NCI-H460 (cell line): ENCODE results near the gene GRM7. TPM values are rescaled to one million over a fixed set of nuclear protein-coding genes. Genes with fewer than 3 reads are reported as not detected.

Experiments
- DNase-seq: peaks from one replicate; pipeline ENCODE4 v3.0.0-alpha.2; 2016; ENCODE audit warnings: low read depth; ENCODE audit errors: extremely low read depth
- total RNA-seq: library from RNA; depleted of rRNA; stranded (reverse); fragments of >200 nt; shearing (Covaris generic); gene quantifications from 2 replicates; pipeline ENCODE4 v1.2.3, GENCODE V29; 2014

The GRM7 gene
- total RNA-seq, 1 experiment from 2014 or later: not detected

DNA sequence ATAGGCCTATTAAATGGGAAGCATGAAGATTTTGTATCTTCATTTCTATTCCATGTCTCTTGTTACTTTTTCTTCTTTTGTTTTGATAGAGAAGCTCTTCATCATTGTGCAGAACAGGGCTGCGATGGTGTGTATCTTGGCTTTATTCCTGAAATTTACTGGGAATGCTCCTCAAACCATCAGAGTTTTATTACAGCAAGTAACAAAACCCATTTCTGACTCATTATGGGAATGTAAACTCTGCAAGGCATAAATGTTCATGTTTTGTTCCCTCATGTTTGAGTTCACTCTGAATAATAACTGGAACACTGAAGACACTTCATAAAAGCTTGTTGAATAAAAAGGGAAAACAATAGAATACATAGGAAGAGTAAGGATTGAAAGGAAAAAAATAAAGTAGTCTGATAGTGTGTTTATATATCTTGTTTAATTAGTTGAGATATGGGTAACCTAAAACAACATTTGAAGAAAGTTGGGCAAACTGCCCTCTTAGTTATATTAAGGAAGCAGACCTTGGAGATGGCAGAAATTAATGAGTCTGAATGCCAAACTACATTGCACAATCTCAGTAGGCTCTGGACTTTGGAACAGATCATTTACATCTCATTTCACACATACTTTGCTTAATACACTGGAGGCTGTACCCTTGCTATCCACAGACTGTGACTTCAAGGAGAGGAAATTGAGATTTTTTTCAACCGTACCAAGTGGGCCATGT, 521.5 kb downstream of the GRM7 start:
- DNase-seq: no peak

DNA sequence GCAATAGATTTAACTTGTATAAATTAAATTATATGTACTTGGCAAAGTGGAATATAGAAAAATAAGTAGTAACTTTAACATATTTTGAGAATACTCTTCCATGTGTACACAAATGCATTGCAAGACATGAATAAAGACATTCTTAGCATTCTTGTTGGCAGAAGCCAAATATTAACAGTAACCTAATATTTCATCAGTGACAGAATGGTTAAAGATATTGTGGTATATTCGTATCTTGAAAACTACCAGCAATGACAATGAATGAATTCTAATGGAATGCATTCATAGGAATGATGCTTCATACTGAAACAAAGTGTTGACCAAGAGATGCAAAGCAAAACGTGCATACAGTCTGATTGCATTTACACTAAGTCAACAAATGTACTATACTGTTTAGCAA, 524.7 kb downstream of the GRM7 start:
- DNase-seq: no peak

DNA sequence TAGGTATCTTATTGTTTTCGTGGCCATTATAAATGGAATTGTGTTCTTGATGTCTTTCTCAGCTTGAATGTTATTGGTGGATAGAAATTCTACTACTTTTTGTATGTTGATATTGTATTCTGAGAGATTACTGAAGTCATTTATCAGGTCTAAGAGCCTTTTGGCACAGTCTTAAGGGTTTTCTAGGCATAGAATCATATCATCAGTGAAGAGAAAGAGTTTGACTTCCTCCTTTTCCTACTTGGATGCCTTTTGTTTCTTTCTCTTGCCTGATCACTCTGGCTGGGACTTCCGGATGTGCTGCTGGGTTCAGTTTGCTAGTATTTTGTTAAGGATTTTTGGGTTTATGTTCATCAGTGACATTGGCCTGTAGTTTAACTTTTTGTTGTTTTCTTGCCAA, 527.1 kb downstream of the GRM7 start:
- DNase-seq: no peak

DNA sequence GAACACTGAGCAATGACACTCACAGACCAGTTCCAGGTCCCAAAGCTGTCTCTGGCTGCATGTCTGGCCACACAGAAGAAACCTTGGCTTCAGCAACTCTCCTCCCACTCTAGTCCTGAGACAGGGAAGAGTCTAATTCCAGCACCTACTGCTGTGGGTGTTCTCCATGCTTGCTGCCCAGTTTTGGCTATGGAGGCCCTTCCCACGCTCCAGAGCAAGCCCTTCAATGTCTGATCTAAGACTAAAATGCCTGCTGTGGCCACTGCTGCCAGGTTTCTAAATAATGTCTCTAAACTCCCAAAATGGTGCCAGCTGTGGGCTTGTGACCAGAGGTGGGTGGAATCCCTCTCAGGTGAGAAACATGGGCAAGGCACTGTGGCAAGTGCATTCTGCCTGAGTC, 531.3 kb downstream of the GRM7 start:
- DNase-seq: no peak

DNA sequence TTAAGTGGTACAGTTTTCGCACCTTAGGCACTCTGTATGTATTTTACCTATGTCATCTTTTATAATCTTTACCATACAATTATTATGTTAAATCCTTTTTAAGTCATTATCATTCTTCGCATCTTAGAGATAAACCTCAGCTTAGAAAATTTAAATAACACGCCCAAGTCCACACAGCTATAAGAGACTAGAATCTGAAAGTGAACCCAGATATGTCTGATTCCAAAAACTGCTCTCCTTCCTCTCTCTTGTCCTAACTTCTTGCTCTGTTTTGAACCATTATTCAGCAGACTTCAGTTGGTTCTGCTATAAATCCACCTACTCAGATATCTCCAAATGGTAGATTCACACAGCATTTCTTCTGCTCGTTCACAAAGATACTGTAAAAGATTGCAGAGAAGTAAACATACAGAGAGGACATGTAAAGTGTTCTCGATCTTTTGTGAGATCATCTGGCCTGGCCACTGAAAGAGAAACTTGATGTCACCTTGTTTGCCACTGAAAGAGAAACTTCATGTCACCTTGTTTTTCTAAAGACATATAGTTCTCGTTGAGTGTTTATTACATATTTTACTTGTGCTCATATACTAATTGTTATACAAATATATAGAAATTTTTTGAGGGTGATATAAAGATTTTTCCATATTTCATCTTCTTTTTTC, 533.2 kb downstream of the GRM7 start:
- no peak for DNase-seq

DNA sequence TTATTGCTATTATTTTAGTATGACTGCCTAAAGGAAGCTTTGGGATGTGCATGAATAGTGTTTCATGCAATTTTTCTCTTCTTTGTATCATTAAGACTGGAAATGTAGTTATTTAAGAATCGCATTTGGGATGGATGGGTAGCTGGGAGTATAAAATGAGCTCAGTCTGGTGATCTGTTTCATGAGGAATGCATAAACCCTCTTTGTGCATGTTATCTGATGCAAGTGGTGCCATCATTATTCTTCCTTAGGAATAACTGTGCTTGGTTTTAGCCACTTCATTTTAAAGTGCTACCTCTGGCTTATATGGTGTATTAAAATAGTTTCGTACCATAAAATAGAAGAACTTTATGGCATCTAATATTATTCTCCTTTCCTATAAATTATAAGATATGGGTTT, 535.6 kb downstream of the GRM7 start:
- no peak for DNase-seq

DNA sequence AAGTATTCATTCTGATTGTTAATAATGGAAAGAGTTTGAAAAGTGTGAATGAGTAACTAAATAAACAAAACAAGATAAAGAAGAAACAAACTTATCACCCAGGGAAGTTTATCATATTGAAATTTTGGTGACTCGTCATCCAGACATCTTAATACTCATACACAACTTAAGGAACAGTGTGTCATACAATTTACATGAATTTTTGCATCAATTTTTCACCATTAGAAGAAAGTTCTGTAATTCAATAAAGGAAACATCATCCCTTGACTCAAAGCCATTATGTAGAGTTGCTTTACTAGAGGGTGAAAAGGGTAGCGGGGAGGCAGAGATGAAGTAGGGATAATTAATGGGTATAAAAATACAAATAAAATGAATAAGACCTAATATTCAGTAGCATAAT, 536.2 kb downstream of the GRM7 start:
- DNase-seq: no peak

DNA sequence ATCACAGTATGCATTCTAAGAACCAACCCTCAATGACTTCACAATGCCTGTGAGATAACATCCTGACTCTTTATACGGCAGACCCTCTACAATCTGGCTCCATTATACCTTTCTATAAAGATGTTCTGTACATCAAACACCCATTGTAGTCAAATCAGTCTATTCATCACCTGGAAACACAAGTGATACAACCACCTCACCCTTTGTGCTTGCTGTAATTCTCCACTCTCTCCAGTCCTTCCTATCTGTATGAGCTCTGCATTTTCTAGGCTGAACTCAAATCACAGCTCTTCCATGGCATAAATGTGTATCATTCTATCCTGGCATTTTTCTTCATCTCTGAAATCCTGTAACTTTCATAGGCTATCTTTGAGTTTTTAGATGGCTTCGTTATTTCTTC, 539.4 kb downstream of the GRM7 start:
- DNase-seq: no peak

DNA sequence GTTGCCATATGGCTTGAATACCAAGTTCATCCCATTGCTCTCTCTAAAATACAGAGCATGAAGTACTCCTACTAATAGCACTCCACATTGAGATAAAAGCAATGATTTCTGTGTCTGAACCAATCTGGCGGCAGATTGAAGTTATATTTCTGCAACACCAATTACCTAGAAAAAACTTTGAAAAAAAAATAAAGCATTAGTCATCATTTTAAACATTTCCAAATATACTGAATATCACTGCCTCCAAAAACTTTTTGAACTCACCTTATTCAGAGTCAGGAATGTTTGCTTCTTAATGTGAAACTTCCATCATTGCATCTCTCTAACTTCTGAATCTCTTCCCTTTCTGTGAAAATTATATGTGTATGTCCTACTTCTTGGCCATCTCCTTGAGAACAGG, 540.5 kb downstream of the GRM7 start:
- DNase-seq: no peak

DNA sequence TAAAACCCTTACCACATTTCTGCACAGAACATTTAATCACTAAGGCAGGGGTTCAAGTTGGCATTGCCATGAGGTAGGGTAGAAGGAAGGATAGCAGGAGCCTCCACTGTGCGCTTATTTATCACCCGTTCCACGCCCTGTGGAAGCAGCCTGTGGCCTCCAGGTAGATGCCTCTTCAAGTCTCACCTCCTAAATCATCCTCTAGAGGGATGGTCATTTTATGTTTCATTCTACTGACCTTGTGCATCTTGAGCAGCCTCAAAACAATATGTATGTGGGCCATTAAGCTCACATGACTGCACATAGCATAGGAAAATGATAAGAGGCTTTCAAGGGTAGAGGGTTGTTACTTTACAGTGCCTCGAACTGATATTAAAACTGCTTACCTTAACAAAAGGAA, 546.2 kb downstream of the GRM7 start:
- DNase-seq: no peak

DNA sequence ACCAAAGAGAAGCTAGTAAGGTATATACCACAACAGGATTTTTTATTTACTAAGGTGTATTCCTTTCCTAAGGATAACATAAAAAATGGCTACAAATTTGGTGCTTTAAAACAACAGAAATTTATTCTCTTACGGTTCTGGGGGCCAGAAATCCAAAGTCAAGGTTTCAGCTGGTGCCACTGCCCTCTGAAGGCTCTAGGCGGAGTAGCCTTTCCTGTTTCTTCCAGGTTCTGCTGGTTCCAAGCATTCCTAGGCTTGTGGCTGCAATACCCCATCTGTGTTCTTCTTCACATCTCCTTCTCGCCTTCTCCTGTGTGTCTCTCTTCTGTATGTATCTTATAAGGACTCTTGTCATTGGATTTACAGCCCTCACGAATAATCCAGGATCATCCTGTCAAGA, 549.9 kb downstream of the GRM7 start:
- no peak for DNase-seq

DNA sequence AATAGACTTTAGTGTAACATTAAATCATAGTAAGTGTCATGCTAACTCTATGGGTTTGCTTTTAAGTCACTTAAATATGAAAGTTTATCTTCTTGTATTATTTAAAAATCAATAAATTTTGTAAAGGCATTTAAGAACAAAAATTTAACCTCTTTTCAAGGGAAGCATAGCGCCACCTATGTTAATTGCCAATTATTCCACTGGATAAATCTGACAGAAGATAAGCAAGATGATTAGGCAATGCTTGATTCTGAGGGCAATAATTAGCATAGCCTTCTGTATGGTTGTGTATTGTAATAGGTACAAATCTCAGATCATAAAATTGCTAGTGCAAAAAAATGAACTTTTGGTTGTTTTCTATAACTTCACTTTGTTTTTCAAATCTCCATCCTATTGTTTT, 560.1 kb downstream of the GRM7 start:
- no peak for DNase-seq

DNA sequence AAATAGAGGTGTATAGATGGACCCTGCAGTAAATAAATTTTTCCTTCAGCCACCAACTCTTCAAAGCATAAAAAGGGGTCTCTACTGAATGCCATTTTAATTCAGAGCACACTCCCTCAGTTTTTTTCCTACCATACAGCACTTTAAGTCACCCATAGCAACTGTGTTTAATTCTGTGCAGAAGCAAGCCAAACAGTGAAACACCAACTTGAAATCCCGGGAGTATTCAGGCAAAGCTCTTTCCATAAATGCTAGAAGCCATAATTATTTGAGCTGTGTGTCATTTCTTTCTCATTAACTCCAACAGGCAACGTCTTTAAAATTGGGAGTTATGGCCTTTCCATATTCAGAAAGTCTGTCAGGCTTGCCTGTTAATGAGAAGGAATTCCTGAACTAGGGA, 562.1 kb downstream of the GRM7 start:
- DNase-seq: no peak

DNA sequence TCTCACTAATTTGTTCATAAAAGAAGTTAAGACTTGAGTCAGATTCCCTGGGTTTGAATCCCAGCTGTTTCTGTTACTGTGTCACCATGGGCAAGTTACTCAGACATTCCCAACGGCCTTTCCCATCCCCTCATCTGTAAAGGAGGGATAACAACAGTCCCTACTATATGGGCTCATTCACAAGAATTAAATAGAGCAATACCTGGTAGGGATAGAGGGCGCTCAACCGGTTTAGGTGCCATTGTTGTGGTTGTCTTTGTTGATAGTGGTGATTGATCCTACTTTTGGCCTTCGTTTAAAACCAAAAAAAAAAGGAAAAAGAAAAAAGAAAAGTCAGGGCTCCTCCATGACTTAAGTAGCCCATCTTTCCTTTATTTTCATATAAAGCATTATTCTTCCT, 563.1 kb downstream of the GRM7 start:
- no peak for DNase-seq

DNA sequence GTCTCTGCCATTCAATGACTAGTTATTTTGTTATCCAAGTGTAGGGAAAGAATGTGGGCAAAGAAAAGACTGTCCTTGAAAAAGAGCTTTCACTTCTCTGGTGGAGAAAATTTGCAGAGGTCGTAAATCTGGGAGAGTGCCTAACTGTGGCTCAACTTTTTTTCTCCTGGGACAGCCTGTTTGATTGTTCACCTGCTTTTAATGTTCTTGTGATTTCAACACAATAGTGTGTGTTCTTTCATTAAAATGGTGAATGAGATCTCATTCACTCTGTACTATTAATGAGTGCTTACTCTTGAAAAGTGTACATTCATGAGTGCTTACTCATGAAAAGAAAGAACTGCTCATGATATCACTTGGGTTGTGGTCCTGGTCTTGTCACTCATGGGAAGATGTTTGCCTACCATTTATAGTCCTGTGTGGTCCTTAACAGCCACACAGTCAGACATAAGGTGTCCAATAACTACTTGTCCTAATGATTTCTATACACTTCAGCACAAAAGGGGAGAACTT, 567.3 kb downstream of the GRM7 start:
- no peak for DNase-seq

DNA sequence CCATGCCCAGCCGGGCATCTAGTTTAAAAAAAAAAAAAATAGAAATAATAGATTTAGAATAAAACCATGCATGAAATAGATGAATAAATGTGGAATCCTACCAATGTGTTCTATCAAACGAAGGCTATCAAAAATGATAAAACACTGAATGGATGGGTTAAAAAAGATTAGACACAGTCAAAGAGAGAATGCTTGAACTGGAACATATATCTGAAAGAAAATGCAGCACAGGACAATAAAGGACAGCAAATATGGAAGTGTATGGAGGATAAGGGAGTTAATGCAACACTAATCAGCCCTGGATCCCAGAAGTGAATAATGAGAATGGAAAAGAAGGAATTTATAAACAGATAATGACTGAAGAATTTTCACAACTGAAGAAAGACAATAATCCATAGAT, 571.7 kb downstream of the GRM7 start:
- no peak for DNase-seq

DNA sequence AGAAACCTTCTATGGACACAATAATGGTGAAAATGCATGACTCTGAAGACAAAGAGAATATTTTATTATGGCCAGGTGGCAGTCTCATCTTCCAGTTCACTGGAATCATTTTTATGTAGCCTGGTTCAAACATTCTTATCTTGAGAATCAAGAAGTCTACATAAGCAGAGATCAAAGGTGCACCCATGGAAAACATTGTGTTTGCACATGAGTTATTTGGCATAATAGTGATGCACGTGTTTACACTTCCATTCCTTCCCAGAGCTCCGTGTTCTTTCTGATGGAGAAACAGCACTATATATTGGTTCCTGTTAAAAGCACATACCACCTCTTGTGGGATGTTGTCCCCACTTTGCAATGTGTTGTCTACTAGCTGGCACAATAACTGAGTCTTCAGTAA, 572.2 kb downstream of the GRM7 start:
- DNase-seq: no peak

DNA sequence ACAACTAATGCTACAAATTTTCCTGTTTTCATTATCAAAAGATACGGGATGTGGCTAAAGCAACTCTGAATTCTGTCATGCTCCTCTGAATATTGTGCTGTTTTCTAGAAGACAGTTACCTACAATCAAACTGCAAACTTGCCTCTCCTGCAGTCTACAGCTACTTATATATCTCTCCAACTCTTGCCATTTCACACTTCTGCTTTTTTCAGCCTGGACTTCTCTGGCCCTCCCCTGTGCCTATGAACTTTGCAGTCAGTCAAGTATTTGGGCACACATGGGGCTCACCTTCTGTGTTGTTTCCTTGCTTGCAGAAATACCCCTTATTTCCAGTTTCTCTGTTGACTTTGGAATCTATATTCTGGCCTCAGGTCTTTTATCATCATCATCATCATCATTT, 575.6 kb downstream of the GRM7 start:
- no peak for DNase-seq

DNA sequence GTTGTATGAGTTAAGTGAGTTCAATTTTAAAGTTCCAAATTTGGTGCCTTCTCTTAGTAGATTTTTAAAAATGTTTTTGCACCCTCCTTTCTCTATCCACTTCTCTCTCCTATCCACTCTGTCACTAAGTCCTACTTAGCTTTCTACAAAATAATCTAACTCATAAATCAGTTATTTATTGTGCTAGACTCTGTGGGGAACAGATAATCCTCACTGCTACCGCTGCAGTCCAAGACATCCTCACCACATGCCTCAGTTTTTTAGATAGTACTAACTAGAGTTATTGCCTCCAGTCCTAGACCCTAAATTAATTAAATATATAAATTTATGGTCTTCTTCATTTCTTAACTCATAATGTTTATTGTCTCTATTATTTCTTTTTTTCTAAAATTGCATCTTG, 576.3 kb downstream of the GRM7 start:
- no peak for DNase-seq

DNA sequence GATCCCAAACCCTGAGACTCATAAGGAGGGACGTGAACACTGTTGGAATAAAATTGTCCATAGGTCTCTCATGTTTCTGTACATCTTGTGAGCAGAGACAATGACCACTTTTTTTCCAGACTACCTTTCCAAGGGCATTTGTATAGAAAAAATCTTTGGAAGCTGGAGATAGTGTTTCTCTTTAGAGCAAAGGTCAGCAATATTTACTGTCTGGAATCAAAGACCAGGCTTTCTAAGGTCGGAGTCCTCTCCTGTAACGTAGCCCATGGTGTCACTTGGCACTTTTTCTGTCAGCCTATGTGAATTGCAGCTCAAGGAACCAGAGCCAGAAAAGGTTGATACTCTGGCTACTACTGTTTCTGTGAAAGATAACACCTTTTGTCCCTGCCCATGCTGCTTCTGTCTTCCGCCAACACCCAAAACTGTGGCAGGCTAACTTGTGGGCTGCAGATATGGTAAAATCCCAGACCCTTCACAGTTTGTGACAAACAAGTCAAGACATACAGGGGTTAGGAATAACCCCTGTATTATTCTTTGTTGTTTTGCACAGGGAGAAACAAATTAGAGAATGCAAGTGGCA, 578.3 kb downstream of the GRM7 start:
- no peak for DNase-seq

DNA sequence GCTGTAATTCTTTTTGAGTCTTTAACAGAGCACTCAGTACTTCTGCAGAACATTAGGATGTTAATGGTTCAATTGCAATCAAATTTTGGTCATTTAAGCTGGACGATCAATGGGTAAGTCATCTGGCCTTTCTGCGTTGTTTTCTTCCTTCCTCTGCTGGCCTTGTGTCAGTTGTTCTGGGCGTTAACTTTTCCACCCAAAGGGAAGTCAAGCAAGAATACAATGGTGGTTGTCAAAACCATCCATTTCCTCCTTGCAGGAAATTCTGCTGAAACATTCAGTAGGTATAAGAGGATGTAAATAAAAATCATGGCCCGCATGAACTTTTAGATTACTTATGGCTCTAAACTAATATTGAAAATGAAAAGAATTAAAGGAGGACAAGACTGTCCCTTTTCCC, 584.0 kb downstream of the GRM7 start:
- no peak for DNase-seq

DNA sequence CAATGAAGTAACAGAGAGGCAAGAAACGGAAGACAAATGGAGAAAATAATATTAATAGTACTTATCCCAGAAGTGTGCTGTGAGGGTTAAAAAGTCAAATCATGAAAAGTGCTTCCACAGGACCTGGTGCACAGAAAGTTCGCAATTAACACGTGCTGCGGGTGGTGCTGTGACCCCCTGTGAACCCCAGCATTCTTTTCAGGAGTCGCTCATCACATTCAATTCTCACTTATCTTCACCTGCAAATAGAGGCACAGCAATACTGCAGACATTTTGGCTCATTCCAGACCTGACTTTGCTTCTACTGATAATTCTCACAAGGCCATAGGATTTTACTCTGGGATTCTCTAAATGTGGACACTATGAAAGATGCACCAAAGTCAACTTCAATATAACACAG, 584.4 kb downstream of the GRM7 start:
- no peak for DNase-seq
